Nephron progenitor cell (in vitro differentiated cells): ENCODE data around the gene GBF1.

ENCODE experiments used
- DNase-seq: peaks from one replicate; pipeline ENCODE4 v3.0.0; 2021
- H3K27ac Mint-ChIP-seq: 2 replicates; pipeline ENCODE4 v1.8.0; 2021; ENCODE audit warnings: mild to moderate bottlenecking, moderate library complexity, mixed read lengths
- H3K27me3 Mint-ChIP-seq: 2 replicates; pipeline ENCODE4 v1.8.0; 2021; ENCODE audit warnings: mild to moderate bottlenecking, low read depth, mixed read lengths; ENCODE audit not compliant: poor library complexity
- H3K36me3 Mint-ChIP-seq: 2 replicates; pipeline ENCODE4 v1.8.0; 2021; ENCODE audit warnings: low read depth, mixed read lengths
- H3K4me1 Mint-ChIP-seq: 2 replicates; pipeline ENCODE4 v1.8.0; 2021; ENCODE audit warnings: mixed read lengths
- H3K4me3 Mint-ChIP-seq: 2 replicates; pipeline ENCODE4 v1.8.0; 2021; ENCODE audit warnings: mild to moderate bottlenecking, moderate library complexity, mixed read lengths
- H3K9me3 Mint-ChIP-seq: 2 replicates; pipeline ENCODE4 v1.8.0; 2021; ENCODE audit warnings: mild to moderate bottlenecking, moderate library complexity, mixed read lengths
- CTCF ChIP-seq: fragments of 200-600 bp; sonication (generic); IDR thresholded peaks from 2 replicates; pipeline ENCODE4 v1.5.0; 2021; ENCODE audit warnings: antibody characterized with exemption

The GBF1 gene

GRCh38 chr10:102414749-102415148 is 169.4 kb downstream of the GBF1 start:
- Mint-ChIP-seq H3K36me3 (no peaks in the 10 kb centered on the region), H3K27ac (no peak overlapping the region), H3K4me3 (no peak overlapping the region), H3K4me1 (peaks cover 29% of the 10 kb centered on the region), H3K9me3 (no peaks in the 10 kb centered on the region), H3K27me3 (peaks cover 89% of the 10 kb centered on the region)
- no peak for TF ChIP-seq CTCF
- no peak for DNase-seq

GRCh38 chr10:102416283-102416682 is 171.0 kb downstream of the GBF1 start:
- Mint-ChIP-seq H3K27ac (no peak overlapping the region), H3K4me1 (peaks cover 30% of the 10 kb centered on the region), H3K4me3 (no peak overlapping the region), H3K27me3 (peaks cover 80% of the 10 kb centered on the region), H3K9me3 (no peaks in the 10 kb centered on the region), H3K36me3 (no peaks in the 10 kb centered on the region)
- TF ChIP-seq CTCF, result no peak
- DNase-seq, result no peak

- peaks cover 76% of the 10 kb centered on the region for H3K27me3 Mint-ChIP-seq
- no peak overlapping the region for H3K27ac Mint-ChIP-seq
- H3K4me3 Mint-ChIP-seq, result no peak overlapping the region
- H3K9me3 Mint-ChIP-seq, result no peaks in the 10 kb centered on the region
- DNase-seq, result no peak
- H3K4me1 Mint-ChIP-seq, result peaks cover 27% of the 10 kb centered on the region
- TF ChIP-seq CTCF, result no peak
- no peaks in the 10 kb centered on the region for H3K36me3 Mint-ChIP-seq
Observed at GRCh38 chr10:102416695-102417094, 171.4 kb downstream of the GBF1 start.

GRCh38 chr10:102418622-102419268 is 173.4 kb downstream of the GBF1 start, which contains the start of gene PSD:
Gene PSD, minus strand, starts transcription at chr10:102418785. Its CDS starts 1,747 bp downstream, at chr10:102417038.
- Mint-ChIP-seq H3K4me1 (peaks cover 28% of the 10 kb centered on the region), H3K27me3 (peaks cover 61% of the 10 kb centered on the region), H3K36me3 (no peaks in the 10 kb centered on the region), H3K4me3 (peak within 1 kb of the TSS; percentile 98), H3K9me3 (no peaks in the 10 kb centered on the region), H3K27ac (no peak within 1 kb of the TSS)
- TF ChIP-seq CTCF, result no peak
- DNase-seq, result no peak

GRCh38 chr10:102419269-102420180 is 174.2 kb downstream of the GBF1 start:
- Mint-ChIP-seq H3K9me3 (no peaks in the 10 kb centered on the region), H3K36me3 (no peaks in the 10 kb centered on the region), H3K4me3 (peak overlapping the region; percentile 98), H3K4me1 (peaks cover 28% of the 10 kb centered on the region), H3K27me3 (peaks cover 53% of the 10 kb centered on the region), H3K27ac (no peak overlapping the region)
- DNase-seq, result peak; percentile 91
- no peak for TF ChIP-seq CTCF
